Tibial nerve (tissue), 4 donors: ENCODE results near the gene PRRG2. TPM values are rescaled to one million over a fixed set of nuclear protein-coding genes. Genes with fewer than 3 reads are reported as not detected.

Experiments used
- DNase-seq, 2 donors: peaks; one replicate each; pipeline ENCODE4 v3.0.0-alpha.2; 2019; ENCODE audit warnings: low spot score in 2 of 2
- H3K27ac ChIP-seq, 4 donors: fragments of 200-600 bp; sonication (generic) in 3 of 4; one replicate each; pipeline ENCODE4 v1.5.1; 2017 to 2019; ENCODE audit warnings: mild to moderate bottlenecking in 1 of 4
- H3K27me3 ChIP-seq, 2 donors: fragments of 200-600 bp; sonication (generic) in 1 of 2; one replicate each; pipeline versions ENCODE4 v1.5.1 to v1.6.0; 2017 to 2019
- H3K36me3 ChIP-seq, 3 donors: fragments of 200-600 bp; sonication (generic); one replicate each; pipeline ENCODE4 v1.5.1; 2018 to 2019
- H3K4me1 ChIP-seq, 4 donors: fragments of 200-600 bp; sonication (generic) in 3 of 4; one replicate each; pipeline ENCODE4 v1.5.1; 2017 to 2019
- H3K4me3 ChIP-seq, 4 donors: fragments of 200-600 bp; sonication (generic) in 3 of 4; one replicate each; pipeline ENCODE4 v1.5.1; 2017 to 2019; ENCODE audit warnings: mild to moderate bottlenecking in 1 of 4, moderate library complexity in 1 of 4
- H3K9me3 ChIP-seq, 4 donors: fragments of 200-600 bp; sonication (generic) in 3 of 4; one replicate each; pipeline ENCODE4 v1.5.1; 2017 to 2019
- CTCF ChIP-seq, 5 experiments: fragments of 200-600 bp in 3 of 5; fragments of 450-650 bp in 2 of 5; sonication (generic) in 3 of 5; IDR thresholded peaks; one replicate each; pipeline ENCODE4 v1.5.1; 2016 to 2019; ENCODE audit warnings: antibody characterized with exemption in 5 of 5, mild to moderate bottlenecking in 3 of 5, moderate library complexity in 2 of 5
- EP300 ChIP-seq, 2 donors: sonication (generic); formaldehyde crosslinking; IDR thresholded peaks; one replicate each; pipeline ENCODE4 v1.6.1; 2017; ENCODE audit warnings: antibody characterized with exemption in 2 of 2, mild to moderate bottlenecking in 1 of 2
- POLR2A ChIP-seq, 2 donors: fragments of 450-650 bp; IDR thresholded peaks; one replicate each; pipeline ENCODE4 v1.6.1; 2017; ENCODE audit warnings: antibody characterized with exemption in 2 of 2, mild to moderate bottlenecking in 2 of 2, moderate library complexity in 2 of 2
- WGBS, 2 donors: methylation state at CpG; one replicate each; pipeline ENCODE4 v1.1.5; 2018; 5-methylcytosine and 5-hydroxymethylcytosine counted together
- total RNA-seq, 4 donors: library from RNA; depleted of rRNA; stranded (reverse); fragments of >200 nt; gene quantifications; one replicate each; pipeline ENCODE4 v1.1.0, GENCODE V29; 2016

Gene PRRG2
- total RNA-seq, 4 donors from 2014 or later: 0.42 to 0.78 (median 0.44) TPM; not detected in 1

DNA sequence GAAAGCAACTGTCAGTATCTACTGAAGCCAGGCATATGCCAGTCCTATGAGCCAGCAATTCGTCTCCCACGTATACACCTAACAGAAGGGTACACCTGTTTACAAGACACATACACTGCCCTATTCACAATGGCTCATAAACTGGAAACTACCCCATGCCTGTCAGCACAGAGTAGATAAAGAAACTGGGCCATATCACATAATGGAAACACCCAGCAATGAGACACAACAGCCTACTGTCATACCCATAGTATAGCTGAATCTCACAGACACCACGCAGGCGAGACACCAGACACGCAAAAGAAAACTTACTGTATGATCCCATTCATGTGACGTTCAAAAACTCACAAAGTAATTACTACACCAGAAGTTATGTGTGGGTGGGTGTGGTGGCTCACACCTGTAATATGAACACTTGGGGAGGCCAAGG lies 16.5 kb upstream of the PRRG2 start:
- Histone ChIP-seq H3K27ac (peak overlapping the region in 1 of 4 donors; percentile 45), H3K4me3 (no peak overlapping the region), H3K9me3 (no peaks in the 10 kb centered on the region), H3K27me3 (no peaks in the 10 kb centered on the region), H3K4me1 (peaks cover 0 to 49% (median 20%) of the 10 kb centered on the region in 4 donors), H3K36me3 (peaks cover 0 to 10% (median 0%) of the 10 kb centered on the region in 3 donors)
- TF ChIP-seq EP300 (IDR thresholded peaks at IDR 0.05) (no peak), POLR2A (IDR thresholded peaks at IDR 0.05) (no peak), CTCF (IDR thresholded peaks at IDR 0.05) (no peak)
- DNase-seq: no peak
- WGBS, 2 donors: 82 to 94% methylated on average over 6 of the region's 6 CpGs

DNA sequence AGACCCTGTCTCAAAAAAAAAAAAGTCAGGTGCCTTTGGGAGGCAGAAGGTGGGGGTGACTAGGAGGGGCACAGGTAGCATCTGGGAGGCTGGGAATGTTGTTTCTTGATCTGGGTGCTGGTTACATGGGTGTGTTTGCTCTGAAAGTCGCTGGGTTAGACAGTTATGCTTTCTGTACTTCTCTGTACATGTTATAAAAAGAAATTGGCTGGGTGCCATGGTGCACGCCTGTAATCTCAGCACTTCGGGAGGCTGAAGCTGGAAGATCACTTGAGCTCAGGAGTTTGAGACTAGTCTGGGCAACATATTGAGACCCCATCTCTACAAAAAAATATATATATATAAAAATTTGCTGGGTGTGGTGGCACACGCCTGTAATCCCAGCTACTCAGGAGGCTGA lies 15.9 kb upstream of the PRRG2 start:
- H3K4me3 ChIP-seq: no peak overlapping the region
- peak overlapping the region in 1 of 4 donors; percentile 45 for H3K27ac ChIP-seq
- peaks cover 0 to 4% (median 0%) of the 10 kb centered on the region in 3 donors for H3K36me3 ChIP-seq
- TF ChIP-seq POLR2A (IDR thresholded peaks at IDR 0.05) (no peak), CTCF (IDR thresholded peaks at IDR 0.05) (no peak), EP300 (IDR thresholded peaks at IDR 0.05) (no peak)
- peak in 1 of 2 donors; percentile 61 for DNase-seq
- H3K27me3 ChIP-seq: no peaks in the 10 kb centered on the region
- peaks cover 0 to 49% (median 17%) of the 10 kb centered on the region in 4 donors for H3K4me1 ChIP-seq
- 38 to 39% methylated on average over 4 of the region's 4 CpGs for WGBS, 2 donors
- H3K9me3 ChIP-seq: no peaks in the 10 kb centered on the region

DNA sequence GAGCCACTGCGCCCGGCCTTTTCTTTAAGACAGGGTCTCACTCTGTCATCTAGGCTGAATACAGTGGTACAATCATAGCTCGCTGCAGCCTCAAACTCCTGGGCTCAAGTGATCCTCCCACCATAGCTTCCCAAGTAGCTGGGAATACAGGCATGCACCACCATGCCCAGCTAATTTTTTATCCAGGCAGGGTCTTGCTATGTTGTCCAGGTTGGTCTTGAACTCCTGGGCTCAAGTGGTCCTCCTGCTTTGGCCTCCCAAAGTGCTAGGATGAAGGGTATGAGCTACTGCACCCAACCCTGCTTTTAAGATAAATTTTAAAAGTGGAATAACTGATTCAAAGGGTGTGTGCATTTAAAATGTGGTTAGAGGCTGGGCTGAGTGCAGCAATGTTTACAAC lies 14.8 kb upstream of the PRRG2 start:
- Histone ChIP-seq H3K9me3 (no peaks in the 10 kb centered on the region), H3K4me3 (no peak overlapping the region), H3K36me3 (no peaks in the 10 kb centered on the region), H3K4me1 (peaks cover 0 to 49% (median 18%) of the 10 kb centered on the region in 4 donors), H3K27ac (no peak overlapping the region), H3K27me3 (no peaks in the 10 kb centered on the region)
- WGBS, 2 donors: 81 to 97% methylated on average over 3 of the region's 3 CpGs
- TF ChIP-seq CTCF (IDR thresholded peaks at IDR 0.05) (no peak), POLR2A (IDR thresholded peaks at IDR 0.05) (no peak), EP300 (IDR thresholded peaks at IDR 0.05) (no peak)
- DNase-seq: no peak

- Histone ChIP-seq H3K4me1 (peaks cover 0 to 48% (median 17%) of the 10 kb centered on the region in 4 donors), H3K27me3 (no peaks in the 10 kb centered on the region), H3K9me3 (no peaks in the 10 kb centered on the region), H3K36me3 (no peaks in the 10 kb centered on the region), H3K4me3 (no peak overlapping the region), H3K27ac (peak overlapping the region in 1 of 4 donors; percentile 38)
- TF ChIP-seq POLR2A (IDR thresholded peaks at IDR 0.05): no peak
- no peak for TF ChIP-seq EP300 (IDR thresholded peaks at IDR 0.05)
- no peak for TF ChIP-seq CTCF (IDR thresholded peaks at IDR 0.05)
- no peak for DNase-seq
- 54 to 57% methylated on average over 9 of the region's 9 CpGs for WGBS, 2 donors
Measured at GRCh38 chr19:49567861-49568441, 13.2 kb upstream of the PRRG2 start.

- 28 to 31% methylated on average over 14 of the region's 14 CpGs for WGBS, 2 donors
- peak in 1 of 2 donors; percentile 72 for DNase-seq
- TF ChIP-seq POLR2A (IDR thresholded peaks at IDR 0.05) (no peak), EP300 (IDR thresholded peaks at IDR 0.05) (peak in 1 of 2 donors; percentile 45), CTCF (IDR thresholded peaks at IDR 0.05) (peak; percentile 88 to 99 (median 94))
- peak overlapping the region in 1 of 4 donors; percentile 20 for H3K27ac ChIP-seq
- no peak overlapping the region for H3K4me3 ChIP-seq
- peaks cover 0 to 42% (median 12%) of the 10 kb centered on the region in 4 donors for H3K4me1 ChIP-seq
- H3K36me3 ChIP-seq: peaks cover 0 to 16% (median 0%) of the 10 kb centered on the region in 3 donors
- no peaks in the 10 kb centered on the region for H3K9me3 ChIP-seq
- no peaks in the 10 kb centered on the region for H3K27me3 ChIP-seq
Measured at GRCh38 chr19:49570138-49570856, 10.8 kb upstream of the PRRG2 start.
